Measurements from ENCODE around the gene ERGIC1.
"Not testable (repeated sequence)": the region's sequence is repeated elsewhere in the genome, so short reads cannot be mapped to it uniquely, and the experiment has no call there.

- TF ChIP-seq, protein P1, sequence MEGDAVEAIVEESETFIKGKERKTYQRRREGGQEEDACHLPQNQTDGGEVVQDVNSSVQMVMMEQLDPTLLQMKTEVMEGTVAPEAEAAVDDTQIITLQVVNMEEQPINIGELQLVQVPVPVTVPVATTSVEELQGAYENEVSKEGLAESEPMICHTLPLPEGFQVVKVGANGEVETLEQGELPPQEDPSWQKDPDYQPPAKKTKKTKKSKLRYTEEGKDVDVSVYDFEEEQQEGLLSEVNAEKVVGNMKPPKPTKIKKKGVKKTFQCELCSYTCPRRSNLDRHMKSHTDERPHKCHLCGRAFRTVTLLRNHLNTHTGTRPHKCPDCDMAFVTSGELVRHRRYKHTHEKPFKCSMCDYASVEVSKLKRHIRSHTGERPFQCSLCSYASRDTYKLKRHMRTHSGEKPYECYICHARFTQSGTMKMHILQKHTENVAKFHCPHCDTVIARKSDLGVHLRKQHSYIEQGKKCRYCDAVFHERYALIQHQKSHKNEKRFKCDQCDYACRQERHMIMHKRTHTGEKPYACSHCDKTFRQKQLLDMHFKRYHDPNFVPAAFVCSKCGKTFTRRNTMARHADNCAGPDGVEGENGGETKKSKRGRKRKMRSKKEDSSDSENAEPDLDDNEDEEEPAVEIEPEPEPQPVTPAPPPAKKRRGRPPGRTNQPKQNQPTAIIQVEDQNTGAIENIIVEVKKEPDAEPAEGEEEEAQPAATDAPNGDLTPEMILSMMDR (conservative IDR thresholded peaks at IDR 0.05; ENCODE audit: low read length) = not testable (repeated sequence)
- not testable (repeated sequence) for TF ChIP-seq EZH2phosphoT487 (IDR thresholded peaks at IDR 0.05; ENCODE audit: borderline replicate concordance)
Observed at GRCh38 chr5:172787538-172787937, 46.5 kb upstream of the ERGIC1 start.
